GM23338 (cell line): ENCODE data around the gene ASB3. TPM values are rescaled to one million over a fixed set of nuclear protein-coding genes. Genes with fewer than 3 reads are reported as not detected.

Experiments
- ATAC-seq: fragments of 200-7000 bp; cut with Tn5 transposase; 3 replicates; pipeline ENCODE4 v1.9.1; 2020
- DNase-seq: peaks from one replicate; pipeline ENCODE4 v3.0.0-alpha.2; 2015; ENCODE audit warnings: low spot score
- H2AFZ ChIP-seq: fragments of 200-600 bp; sonication (generic); 2 replicates; pipeline ENCODE4 v1.8.0; 2016; ENCODE audit warnings: antibody characterized with exemption, mild to moderate bottlenecking, moderate library complexity
- H3F3A ChIP-seq: fragments of 200-600 bp; sonication (generic); replicated peaks from 2 replicates; pipeline ENCODE4 v1.8.0; 2017; ENCODE audit warnings: antibody characterized with exemption, mixed run types, low read depth
- H3K27ac ChIP-seq: fragments of 200-600 bp; sonication (generic); 2 replicates; pipeline ENCODE4 v1.6.1; 2016; ENCODE audit warnings: low read depth
- H3K27me3 ChIP-seq: fragments of 200-600 bp; sonication (generic); 2 replicates; pipeline ENCODE4 v1.8.0; 2016; ENCODE audit warnings: mild to moderate bottlenecking, mixed run types, moderate library complexity; ENCODE audit not compliant: insufficient read depth
- H3K36me3 ChIP-seq: fragments of 200-600 bp; sonication (generic); 2 replicates; pipeline ENCODE4 v1.8.0; 2016; ENCODE audit warnings: mild to moderate bottlenecking; ENCODE audit not compliant: insufficient read depth
- H3K4me1 ChIP-seq: fragments of 200-600 bp; sonication (generic); 2 replicates; pipeline ENCODE4 v1.8.0; 2016; ENCODE audit warnings: mild to moderate bottlenecking, moderate library complexity; ENCODE audit not compliant: insufficient read depth
- H3K4me2 ChIP-seq: fragments of 200-600 bp; sonication (generic); 2 replicates; pipeline ENCODE4 v1.7.1; 2017; ENCODE audit warnings: mixed run types
- H3K4me3 ChIP-seq: fragments of 200-600 bp; sonication (generic); 2 replicates; pipeline ENCODE4 v1.6.1; 2016; ENCODE audit warnings: mixed run types
- H3K79me2 ChIP-seq: fragments of 200-600 bp; sonication (generic); replicated peaks from 2 replicates; pipeline ENCODE4 v1.8.0; 2017; ENCODE audit warnings: mild to moderate bottlenecking; ENCODE audit not compliant: insufficient read depth
- H3K9me2 ChIP-seq: fragments of 200-600 bp; sonication (generic); 2 replicates; pipeline ENCODE4 v1.8.0; 2017; ENCODE audit not compliant: insufficient read depth
- H4K20me1 ChIP-seq: fragments of 200-600 bp; sonication (generic); replicated peaks from 2 replicates; pipeline ENCODE4 v1.8.0; 2017; ENCODE audit warnings: mild to moderate bottlenecking; ENCODE audit not compliant: insufficient read depth
- H3K27ac Mint-ChIP-seq: 2 replicates; pipeline ENCODE4 v1.8.0; 2020; ENCODE audit warnings: inconsistent platforms, mild to moderate bottlenecking, moderate library complexity, mixed read lengths
- H3K27me3 Mint-ChIP-seq: 3 replicates; pipeline ENCODE4 v1.8.0; 2022; ENCODE audit warnings: low read depth, mild to moderate bottlenecking, moderate library complexity, mixed read lengths, inconsistent platforms; ENCODE audit not compliant: insufficient read depth, poor library complexity
- H3K36me3 Mint-ChIP-seq: 3 replicates; pipeline ENCODE4 v1.8.0; 2021; ENCODE audit warnings: low read depth, mild to moderate bottlenecking, inconsistent platforms, moderate library complexity, mixed read lengths
- H3K4me1 Mint-ChIP-seq: 3 replicates; pipeline ENCODE4 v1.8.0; 2020; ENCODE audit warnings: mild to moderate bottlenecking, inconsistent platforms, mixed read lengths
- H3K4me3 Mint-ChIP-seq: 3 replicates; pipeline ENCODE4 v1.8.0; 2021; ENCODE audit warnings: moderate library complexity, mild to moderate bottlenecking, inconsistent platforms, mixed read lengths
- H3K9me3 Mint-ChIP-seq: 3 replicates; pipeline ENCODE4 v1.8.0; 2020; ENCODE audit warnings: moderate library complexity, mild to moderate bottlenecking, inconsistent platforms, mixed read lengths
- EZH2phosphoT487 ChIP-seq: fragments of 200-600 bp; sonication (generic); IDR thresholded peaks from one replicate; pipeline ENCODE4 v1.8.1; 2018; ENCODE audit warnings: antibody characterized with exemption; ENCODE audit not compliant: unreplicated experiment
- STAT1 ChIP-seq: IDR thresholded peaks from one replicate; pipeline ENCODE4 v1.6.1; 2016; ENCODE audit warnings: antibody characterized with exemption; ENCODE audit not compliant: unreplicated experiment
- ZNF114 ChIP-seq: fragments of 250-450 bp; sonication (Bioruptor Pico); IDR thresholded peaks from 2 replicates; pipeline ENCODE4 v1.5.0; 2020; ENCODE audit warnings: mild to moderate bottlenecking, moderate library complexity
- ZNF331 ChIP-seq: fragments of 250-450 bp; sonication (Bioruptor Pico); IDR thresholded peaks from 2 replicates; pipeline ENCODE4 v1.5.0; 2020; ENCODE audit warnings: low read depth, mild to moderate bottlenecking, moderate library complexity
- ZNF462 ChIP-seq: fragments of 250-450 bp; sonication (Bioruptor Pico); IDR thresholded peaks from 2 replicates; pipeline ENCODE4 v1.5.0; 2020; ENCODE audit warnings: mild to moderate bottlenecking, moderate library complexity
- polyA plus RNA-seq: library from polyadenylated mRNA; unstranded; fragments of >200 nt; fragmentation: Nextera tagmentation; extraction: Ambion mirVana; gene quantifications from 2 replicates; pipeline ENCODE4 v1.2.1, GENCODE V29; 2016
- total RNA-seq: library from RNA; depleted of rRNA; stranded (reverse); fragments of >200 nt; shearing (Covaris generic); gene quantifications from 2 replicates; pipeline ENCODE4 v1.2.3, GENCODE V29; 2014
- TF ChIP-seq, protein P1 (sequence below), 2 experiments: fragments of 200-600 bp in 1 of 2; sonication (generic) in 1 of 2; conservative IDR thresholded peaks; 2 replicates each; pipeline versions ENCODE4 v1.5.1 to v1.6.1; 2016 to 2017; ENCODE audit warnings: antibody characterized with exemption in 2 of 2, low read depth in 2 of 2, mild to moderate bottlenecking in 2 of 2, moderate library complexity in 1 of 2
- TF ChIP-seq, protein P2 (sequence below): IDR thresholded peaks from one replicate; pipeline ENCODE4 v1.6.1; 2018; ENCODE audit warnings: antibody characterized with exemption; ENCODE audit not compliant: unreplicated experiment

Gene ASB3
- total and polyA plus RNA-seq, 2 experiments from 2014 or later = 22.4 to 30.5 TPM

GRCh38 chr2:53631313-53632125, 155.2 kb downstream of the ASB3 start:
- Histone ChIP-seq H3F3A (no peaks in the 10 kb centered on the region), H3K4me1 (no peaks in the 10 kb centered on the region), H3K27me3 (no peaks in the 10 kb centered on the region), H3K4me3 (no peak overlapping the region), H2AFZ (peak overlapping the region; percentile 40; the same call in 1 of the 2 replicates), H3K27ac (no peak overlapping the region), H3K4me2 (no peak overlapping the region), H3K36me3 (no peaks in the 10 kb centered on the region), H3K9me2 (0 out of 2 replicates have a peak, but pooled peaks cover 4% of the 10 kb centered on the region), H4K20me1 (no peaks in the 10 kb centered on the region), H3K79me2 (no peaks in the 10 kb centered on the region)
- Mint-ChIP-seq H3K4me1 (peaks cover 7% of the 10 kb centered on the region; the same call in 2 of the 3 replicates), H3K9me3 (no peaks in the 10 kb centered on the region), H3K36me3 (no peaks in the 10 kb centered on the region), H3K4me3 (no peak overlapping the region), H3K27ac (no peak overlapping the region), H3K27me3 (no peaks in the 10 kb centered on the region)
- no peak for ATAC-seq
- no peak for DNase-seq
- TF ChIP-seq ZNF331 (CRISPR knock-in tag) = no peak
- TF ChIP-seq ZNF114 (CRISPR knock-in tag) = no peak
- TF ChIP-seq, protein P1, sequence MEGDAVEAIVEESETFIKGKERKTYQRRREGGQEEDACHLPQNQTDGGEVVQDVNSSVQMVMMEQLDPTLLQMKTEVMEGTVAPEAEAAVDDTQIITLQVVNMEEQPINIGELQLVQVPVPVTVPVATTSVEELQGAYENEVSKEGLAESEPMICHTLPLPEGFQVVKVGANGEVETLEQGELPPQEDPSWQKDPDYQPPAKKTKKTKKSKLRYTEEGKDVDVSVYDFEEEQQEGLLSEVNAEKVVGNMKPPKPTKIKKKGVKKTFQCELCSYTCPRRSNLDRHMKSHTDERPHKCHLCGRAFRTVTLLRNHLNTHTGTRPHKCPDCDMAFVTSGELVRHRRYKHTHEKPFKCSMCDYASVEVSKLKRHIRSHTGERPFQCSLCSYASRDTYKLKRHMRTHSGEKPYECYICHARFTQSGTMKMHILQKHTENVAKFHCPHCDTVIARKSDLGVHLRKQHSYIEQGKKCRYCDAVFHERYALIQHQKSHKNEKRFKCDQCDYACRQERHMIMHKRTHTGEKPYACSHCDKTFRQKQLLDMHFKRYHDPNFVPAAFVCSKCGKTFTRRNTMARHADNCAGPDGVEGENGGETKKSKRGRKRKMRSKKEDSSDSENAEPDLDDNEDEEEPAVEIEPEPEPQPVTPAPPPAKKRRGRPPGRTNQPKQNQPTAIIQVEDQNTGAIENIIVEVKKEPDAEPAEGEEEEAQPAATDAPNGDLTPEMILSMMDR (conservative IDR thresholded peaks at IDR 0.05; ENCODE audit: low read depth in 2 of 2) = no peak

- H3K27ac Mint-ChIP-seq = no peak overlapping the region
- Histone ChIP-seq H3K27ac (no peak overlapping the region), H3K27me3 (no peaks in the 10 kb centered on the region), H4K20me1 (no peaks in the 10 kb centered on the region), H3K36me3 (no peaks in the 10 kb centered on the region), H2AFZ (peak overlapping the region; percentile 78; the same call in 1 of the 2 replicates), H3F3A (no peaks in the 10 kb centered on the region), H3K4me3 (no peak overlapping the region), H3K4me2 (no peak overlapping the region), H3K4me1 (no peaks in the 10 kb centered on the region), H3K79me2 (no peaks in the 10 kb centered on the region), H3K9me2 (0 out of 2 replicates have a peak, but pooled peaks cover 4% of the 10 kb centered on the region)
- ATAC-seq (peak; percentile 32; the same call in 2 of the 3 replicates), DNase-seq (peak; percentile 4)
- H3K4me1 Mint-ChIP-seq = peaks cover 7% of the 10 kb centered on the region; the same call in 2 of the 3 replicates
- no peak overlapping the region for H3K4me3 Mint-ChIP-seq
- no peaks in the 10 kb centered on the region for H3K9me3 Mint-ChIP-seq
- H3K27me3 Mint-ChIP-seq = no peaks in the 10 kb centered on the region
- H3K36me3 Mint-ChIP-seq = no peaks in the 10 kb centered on the region
- TF ChIP-seq, protein P2, sequence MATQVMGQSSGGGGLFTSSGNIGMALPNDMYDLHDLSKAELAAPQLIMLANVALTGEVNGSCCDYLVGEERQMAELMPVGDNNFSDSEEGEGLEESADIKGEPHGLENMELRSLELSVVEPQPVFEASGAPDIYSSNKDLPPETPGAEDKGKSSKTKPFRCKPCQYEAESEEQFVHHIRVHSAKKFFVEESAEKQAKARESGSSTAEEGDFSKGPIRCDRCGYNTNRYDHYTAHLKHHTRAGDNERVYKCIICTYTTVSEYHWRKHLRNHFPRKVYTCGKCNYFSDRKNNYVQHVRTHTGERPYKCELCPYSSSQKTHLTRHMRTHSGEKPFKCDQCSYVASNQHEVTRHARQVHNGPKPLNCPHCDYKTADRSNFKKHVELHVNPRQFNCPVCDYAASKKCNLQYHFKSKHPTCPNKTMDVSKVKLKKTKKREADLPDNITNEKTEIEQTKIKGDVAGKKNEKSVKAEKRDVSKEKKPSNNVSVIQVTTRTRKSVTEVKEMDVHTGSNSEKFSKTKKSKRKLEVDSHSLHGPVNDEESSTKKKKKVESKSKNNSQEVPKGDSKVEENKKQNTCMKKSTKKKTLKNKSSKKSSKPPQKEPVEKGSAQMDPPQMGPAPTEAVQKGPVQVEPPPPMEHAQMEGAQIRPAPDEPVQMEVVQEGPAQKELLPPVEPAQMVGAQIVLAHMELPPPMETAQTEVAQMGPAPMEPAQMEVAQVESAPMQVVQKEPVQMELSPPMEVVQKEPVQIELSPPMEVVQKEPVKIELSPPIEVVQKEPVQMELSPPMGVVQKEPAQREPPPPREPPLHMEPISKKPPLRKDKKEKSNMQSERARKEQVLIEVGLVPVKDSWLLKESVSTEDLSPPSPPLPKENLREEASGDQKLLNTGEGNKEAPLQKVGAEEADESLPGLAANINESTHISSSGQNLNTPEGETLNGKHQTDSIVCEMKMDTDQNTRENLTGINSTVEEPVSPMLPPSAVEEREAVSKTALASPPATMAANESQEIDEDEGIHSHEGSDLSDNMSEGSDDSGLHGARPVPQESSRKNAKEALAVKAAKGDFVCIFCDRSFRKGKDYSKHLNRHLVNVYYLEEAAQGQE = no peak
- TF ChIP-seq STAT1 (no peak), ZNF462 (CRISPR knock-in tag) (no peak), EZH2phosphoT487 (no peak), ZNF114 (CRISPR knock-in tag) (no peak)
Measured at GRCh38 chr2:53630026-53630606, 156.6 kb downstream of the ASB3 start.
